K562 (cell line): ENCODE results near the gene ITPRIPL1. TPM values are rescaled to one million over a fixed set of nuclear protein-coding genes. Genes with fewer than 3 reads are reported as not detected.
A peak's percentile ranks its signal among the peaks of the same experiment; 100 is the strongest.

Source experiments
- ASH1L ChIP-seq: fragments of 450-650 bp; IDR thresholded peaks from 2 replicates; pipeline ENCODE4 v1.6.1; 2018; ENCODE audit warnings: borderline replicate concordance, mild to moderate bottlenecking, low read depth; ENCODE audit not compliant: partially characterized antibody
- CCNT2 ChIP-seq: IDR thresholded peaks from 2 replicates; pipeline ENCODE4 v1.6.1; 2011; ENCODE audit warnings: borderline replicate concordance, low read depth, mild to moderate bottlenecking, moderate library complexity, mixed read lengths, low read length; ENCODE audit not compliant: insufficient read length; ENCODE audit errors: extremely low read depth
- ELF2 ChIP-seq: fragments of 250-450 bp; sonication (Bioruptor Pico); IDR thresholded peaks from 2 replicates; pipeline ENCODE4 v1.5.0; 2021; ENCODE audit warnings: mild to moderate bottlenecking
- ESRRA ChIP-seq: fragments of 450-650 bp; IDR thresholded peaks from 2 replicates; pipeline ENCODE4 v1.6.1; 2014; ENCODE audit warnings: low read depth, mild to moderate bottlenecking, moderate library complexity, borderline replicate concordance
- HES1 ChIP-seq: fragments of 450-650 bp; IDR thresholded peaks from 2 replicates; pipeline ENCODE4 v1.6.1; 2016; ENCODE audit warnings: low read depth, mild to moderate bottlenecking, moderate library complexity
- HEY1 ChIP-seq: fragments of 250-450 bp; sonication (Bioruptor Pico); IDR thresholded peaks from 2 replicates; pipeline ENCODE4 v1.5.0; 2020; ENCODE audit warnings: mild to moderate bottlenecking, moderate library complexity, borderline replicate concordance
- KLF13 ChIP-seq: fragments of 450-650 bp; IDR thresholded peaks from 2 replicates; pipeline ENCODE4 v1.6.1; 2016; ENCODE audit warnings: missing genetic modification characterization, low read depth, mild to moderate bottlenecking, missing compliant biosample characterization, moderate library complexity, borderline replicate concordance
- NKRF ChIP-seq: fragments of 450-650 bp; IDR thresholded peaks from 2 replicates; pipeline ENCODE4 v1.6.1; 2016; ENCODE audit warnings: borderline replicate concordance
- REST ChIP-seq, 2 experiments: fragments of 450-650 bp; formaldehyde crosslinking in 1 of 2; IDR thresholded peaks; 2 replicates each; pipeline versions ENCODE4 v1.4.0 to v1.6.1; 2014 to 2020; ENCODE audit warnings: mild to moderate bottlenecking in 2 of 2, borderline replicate concordance in 1 of 2, low read depth in 1 of 2
- SIX5 ChIP-seq, 2 experiments: IDR thresholded peaks; 2 replicates each; pipeline ENCODE4 v1.6.1; 2011; ENCODE audit warnings: low read length in 2 of 2, borderline replicate concordance in 1 of 2, low read depth in 1 of 2, mild to moderate bottlenecking in 1 of 2, moderate library complexity in 1 of 2; ENCODE audit not compliant: insufficient read depth in 1 of 2
- SMAD3 ChIP-seq: fragments of 450-650 bp; formaldehyde crosslinking; conservative IDR thresholded peaks from 2 replicates; pipeline ENCODE4 v1.4.0; 2020; ENCODE audit warnings: mild to moderate bottlenecking
- SMARCC2 ChIP-seq: fragments of 450-650 bp; IDR thresholded peaks from 2 replicates; pipeline ENCODE4 v1.6.1; 2017; ENCODE audit warnings: antibody characterized with exemption, moderate library complexity, mild to moderate bottlenecking, low read depth
- TOE1 ChIP-seq, 2 experiments: fragments of 450-650 bp in 1 of 2; sonication (generic) in 1 of 2; formaldehyde crosslinking in 1 of 2; IDR thresholded peaks; 2 replicates each; pipeline versions ENCODE4 v1.7.1 to v1.8.0; 2016 to 2022; ENCODE audit warnings: borderline replicate concordance in 2 of 2, mild to moderate bottlenecking in 2 of 2, antibody characterized with exemption in 1 of 2, inconsistent platforms in 1 of 2, low read depth in 1 of 2, missing genetic modification reagents in 1 of 2, moderate library complexity in 1 of 2
- ZNF75A ChIP-seq: fragments of 450-650 bp; formaldehyde crosslinking; IDR thresholded peaks from 2 replicates; pipeline ENCODE4 v1.4.0; 2020; ENCODE audit warnings: mild to moderate bottlenecking
- ZZZ3 ChIP-seq: fragments of 450-650 bp; IDR thresholded peaks from 2 replicates; pipeline ENCODE4 v1.6.1; 2016; ENCODE audit warnings: antibody characterized with exemption, mild to moderate bottlenecking, moderate library complexity
- polyA plus RNA-seq, 8 experiments: library from polyadenylated mRNA; depleted of rRNA in 4 of 8; stranded (reverse) in 5 of 8; unstranded in 3 of 8; fragments of >200 nt; fragmentation: Nextera tagmentation in 2 of 8; fragmentation: Illumina TruSeq in 1 of 8; extraction: Ambion mirVana in 2 of 8; extraction: Trizol in 1 of 8; gene quantifications; 2 replicates each; pipeline versions ENCODE4 v1.2.1 to v1.2.3, GENCODE V29; 2011 to 2014; ENCODE audit warnings: inconsistent platforms in 1 of 8, missing spikeins in 1 of 8
- total RNA-seq, 7 experiments: library from RNA; depleted of rRNA in 6 of 7; stranded (reverse); fragments of >200 nt in 6 of 7; fragmentation: Illumina TruSeq in 2 of 7; extraction: Trizol in 2 of 7; gene quantifications; 2 replicates each; pipeline versions ENCODE4 v1.2.1 to v1.2.3, GENCODE V29; 2011 to 2021; ENCODE audit warnings: low replicate concordance in 1 of 7

The ITPRIPL1 gene
- total and polyA plus RNA-seq, 9 of the 15 experiments (the other 6 are each of a cell fraction or from before 2014, with no cell fraction given), result 0.99 to 9.0 (median 6.4) TPM

GRCh38 chr2:96306370-96306769, 18.7 kb upstream of the ITPRIPL1 start (continued):
- TF ChIP-seq REST (IDR thresholded peaks at IDR 0.05; ENCODE audit: borderline replicate concordance) (0 out of 2 replicates have a peak, but pooled peaks have one; percentile 4), REST (CRISPR knock-in tag; IDR thresholded peaks at IDR 0.05; ENCODE audit: low read depth) (no peak), ESRRA (0 out of 2 replicates have a peak, but pooled peaks have one; percentile 12), SMARCC2 (no peak), ZNF75A (no peak), SIX5 (IDR thresholded peaks at IDR 0.05; ENCODE audit: borderline replicate concordance in 1 of 2, insufficient read depth in 1 of 2, low read depth in 1 of 2, low read length in 2 of 2) (no peak), TOE1 (IDR thresholded peaks at IDR 0.05; ENCODE audit: borderline replicate concordance) (no peak), TOE1 (CRISPR knock-in tag; IDR thresholded peaks at IDR 0.05; ENCODE audit: borderline replicate concordance, low read depth) (no peak), KLF13 (tag) (no peak), SMAD3 (no peak), ELF2 (CRISPR knock-in tag) (no peak), ASH1L (no peak), HES1 (no peak), NKRF (no peak), ZZZ3 (no peak), HEY1 (CRISPR knock-in tag) (no peak), CCNT2 (no peak)
